Astrocyte of the cerebellum (primary cell): ENCODE results near the gene UTS2B.

Experiments used
- DNase-seq: peaks from one replicate; pipeline ENCODE4 v3.0.0-alpha.2; 2011; ENCODE audit warnings: low read depth
- H3K4me3 ChIP-seq: 2 replicates; pipeline ENCODE4 v1.5.1; 2011; ENCODE audit warnings: mild to moderate bottlenecking, low read depth, low read length, moderate library complexity
- CTCF ChIP-seq: IDR thresholded peaks from 2 replicates; pipeline ENCODE4 v1.5.1; 2012; ENCODE audit warnings: low read length, low read depth, moderate library complexity, mild to moderate bottlenecking; ENCODE audit errors: missing control alignments
- in situ Hi-C: cut with HindIII; loops from 2 replicates; pipeline ENCODE4 v1.10.0; 2017; ENCODE audit warnings: low sequenced_read_pairs

Gene UTS2B

GRCh38 chr3:191330530-191331048, 263 bp upstream of the UTS2B start:
- no peak for TF ChIP-seq CTCF
- no peak for DNase-seq
- in situ Hi-C loops = no loop called here

GRCh38 chr3:191328962-191329653, 1.2 kb downstream of the UTS2B start, which contains the start of gene CCDC50:
CCDC50 (plus strand) TSS chr3:191329394; CDS start chr3:191329675, 281 bp downstream.
- in situ Hi-C loops = no loop called here

More at GRCh38 chr3:191330530-191331048, 263 bp upstream of the UTS2B start:
- H3K4me3 ChIP-seq = peak overlapping the region; percentile 76

GRCh38 chr3:191328383-191328961, 1.9 kb downstream of the UTS2B start:
- H3K4me3 ChIP-seq = peak overlapping the region; percentile 76
- DNase-seq = no peak
- in situ Hi-C loops = no loop called here
- no peak for TF ChIP-seq CTCF

More at GRCh38 chr3:191328962-191329653, 1.2 kb downstream of the UTS2B start, which contains the start of gene CCDC50:
- no peak for TF ChIP-seq CTCF
- H3K4me3 ChIP-seq = peak within 1 kb of the TSS; percentile 76
- no peak for DNase-seq

- no peak for DNase-seq
- no peak for TF ChIP-seq CTCF
- H3K4me3 ChIP-seq = no peak overlapping the region
- in situ Hi-C loops = no loop called here
Measured at GRCh38 chr3:191327526-191327925, 2.8 kb downstream of the UTS2B start.

GRCh38 chr3:191324936-191325335, 5.4 kb downstream of the UTS2B start:
- no peak for TF ChIP-seq CTCF
- in situ Hi-C loops = no loop called here

GRCh38 chr3:191321019-191321767, 9.1 kb downstream of the UTS2B start:
- no peak for TF ChIP-seq CTCF
- no peak overlapping the region for H3K4me3 ChIP-seq
- DNase-seq = no peak
- in situ Hi-C loops = no loop called here

More at GRCh38 chr3:191324936-191325335, 5.4 kb downstream of the UTS2B start:
- no peak overlapping the region for H3K4me3 ChIP-seq
- no peak for DNase-seq
